HG03103 (cell line): Measurements from ENCODE around the gene C16orf95.
"Not testable (repeated sequence)": the region's sequence is repeated elsewhere in the genome, so short reads cannot be mapped to it uniquely, and the experiment has no call there.

Experiments
- ATAC-seq: cut with Tn5 transposase; IDR thresholded peaks from one replicate; pipeline ENCODE4 v1.9.1; 2021; ENCODE audit warnings: low read depth; ENCODE audit not compliant: unreplicated experiment

The C16orf95 gene

DNA sequence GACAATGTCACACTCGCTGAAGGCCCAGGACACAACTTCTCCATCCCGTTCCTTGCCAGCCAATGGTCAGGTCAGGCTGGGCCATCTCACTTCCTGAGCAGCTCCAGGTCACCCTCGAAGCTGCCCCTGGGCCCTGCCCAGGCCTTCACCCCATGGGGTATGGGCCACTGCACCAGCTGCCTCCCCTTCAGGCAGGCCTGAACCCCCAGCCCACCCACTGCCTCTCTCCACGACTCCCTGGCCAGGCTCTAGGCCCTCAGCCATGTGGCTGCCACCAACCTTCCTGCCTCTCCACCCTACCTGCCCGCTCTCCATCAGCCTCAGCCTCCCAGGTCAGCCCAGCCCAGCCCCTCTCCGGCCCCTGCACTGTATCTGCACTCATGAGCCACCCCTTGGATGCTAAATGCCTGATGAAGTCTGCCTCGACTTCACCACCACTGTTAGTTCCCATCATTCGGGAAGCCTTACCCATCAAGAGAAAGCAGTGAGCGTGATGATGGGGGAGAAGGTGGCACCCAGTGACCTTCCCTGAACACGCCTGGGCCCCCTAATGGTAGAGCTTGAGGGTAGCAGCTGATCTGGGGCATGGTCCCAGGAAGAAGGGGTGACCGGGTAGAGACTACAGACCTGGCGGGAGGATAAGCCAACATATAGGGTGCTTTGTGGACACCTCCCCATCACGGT lies 30.9 kb upstream of the C16orf95 start:
- no peak for ATAC-seq

DNA sequence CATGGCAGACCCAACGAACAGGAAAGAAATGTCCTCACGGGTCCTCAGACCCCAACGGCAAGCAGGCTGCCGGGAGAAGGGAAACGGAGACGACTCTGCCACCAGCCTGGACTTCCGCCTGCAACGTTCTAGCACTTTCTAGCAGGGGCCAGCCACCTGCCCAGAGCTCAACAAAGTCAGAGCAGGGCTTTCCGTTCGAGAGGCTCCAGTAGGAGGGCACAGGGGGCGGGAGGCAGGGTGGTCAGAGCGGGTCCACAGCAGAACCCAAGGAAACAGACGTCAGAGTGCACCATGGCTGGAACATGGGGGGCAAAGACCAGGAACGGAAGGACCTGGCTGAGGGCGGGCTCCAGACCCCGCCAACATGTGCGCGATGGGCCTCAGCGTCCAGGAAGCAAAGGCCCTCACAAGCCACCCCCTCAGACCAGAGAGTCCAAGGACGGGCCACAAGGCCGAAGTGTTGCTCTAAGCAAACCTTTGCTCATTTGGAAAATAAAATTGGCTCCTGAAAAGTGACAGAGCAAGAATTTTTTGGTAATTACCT lies 29.4 kb upstream of the C16orf95 start:
- no peak for ATAC-seq

DNA sequence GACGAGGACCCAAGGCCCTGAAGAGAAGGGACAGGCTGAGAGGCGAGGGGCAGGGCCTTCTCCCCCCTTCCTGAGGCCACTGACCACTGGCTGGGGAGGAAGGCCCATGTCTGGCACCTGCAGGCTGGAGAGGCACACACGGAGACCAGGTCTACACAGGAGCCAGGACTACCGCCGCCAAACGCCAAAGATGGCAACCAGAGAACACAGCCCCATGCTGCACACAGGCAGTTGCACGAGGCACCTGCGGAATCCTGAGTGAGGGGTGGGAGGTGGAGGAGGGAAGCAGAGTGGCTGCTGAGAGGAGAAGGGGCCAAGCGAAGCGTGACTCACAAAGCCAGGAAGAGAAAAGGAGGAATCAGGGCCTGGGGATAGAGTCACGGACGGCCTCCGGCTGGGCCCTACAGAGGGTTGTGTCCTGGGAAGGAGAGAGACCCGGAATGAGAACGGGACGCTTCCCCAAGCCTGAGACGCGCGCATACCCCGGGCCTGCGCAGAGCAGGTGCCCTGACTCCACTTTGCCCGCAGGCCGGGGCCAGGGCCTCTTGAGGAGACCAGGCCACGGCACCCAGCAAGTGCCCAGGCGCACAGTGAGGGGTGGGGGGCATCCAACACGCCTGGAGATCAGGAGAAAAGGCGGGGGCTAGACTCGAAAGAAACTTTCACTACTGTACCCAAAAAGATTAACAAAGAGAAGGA lies 28.7 kb upstream of the C16orf95 start:
- ATAC-seq: no peak

DNA sequence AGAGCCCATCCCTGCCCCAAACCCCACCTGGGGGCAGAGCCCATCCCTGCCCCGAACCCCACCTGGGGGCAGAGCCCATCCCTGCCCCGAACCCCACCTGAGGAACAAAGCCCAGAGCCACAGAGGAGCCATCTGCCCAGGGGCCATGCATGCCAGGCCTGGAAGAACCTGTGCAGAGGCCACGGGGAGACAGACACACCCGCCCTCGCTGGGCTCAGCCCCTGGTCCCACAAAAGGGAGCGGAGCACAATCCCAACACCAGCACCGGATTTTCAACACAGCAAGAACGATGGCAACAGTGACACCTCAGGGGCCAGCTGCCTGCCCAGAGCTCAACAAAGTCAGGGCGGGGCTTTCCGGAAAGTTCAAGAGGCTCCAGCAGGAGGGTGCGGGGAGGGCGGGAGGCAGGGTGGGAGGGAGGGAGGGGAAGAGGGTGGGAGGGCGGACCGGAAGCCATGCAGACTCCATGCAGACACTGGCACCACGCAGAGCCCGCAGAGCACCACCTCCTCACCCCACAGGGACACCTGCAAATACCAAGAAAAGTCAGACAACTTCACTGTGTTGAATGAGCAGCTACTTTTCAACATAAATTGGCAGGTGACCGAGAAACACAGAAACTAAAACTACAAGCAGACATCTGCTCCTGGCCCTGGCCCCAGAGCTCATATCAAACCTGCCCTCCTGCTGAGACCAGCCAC lies 27.9 kb upstream of the C16orf95 start:
- no peak for ATAC-seq

GRCh38 chr16:87344165-87344930 lies 27.2 kb upstream of the C16orf95 start:
- no peak for ATAC-seq

- ATAC-seq: no peak
These were observed 26.5 kb upstream of the C16orf95 start for GRCh38 chr16:87343753-87344050.

GRCh38 chr16:87342978-87343752 lies 26.0 kb upstream of the C16orf95 start:
- no peak for ATAC-seq

GRCh38 chr16:87342504-87342903 lies 25.3 kb upstream of the C16orf95 start:
- ATAC-seq: no peak

GRCh38 chr16:87340198-87340597 lies 23.0 kb upstream of the C16orf95 start:
- ATAC-seq: no peak

GRCh38 chr16:87339724-87340105 lies 22.5 kb upstream of the C16orf95 start:
- not testable (repeated sequence) for ATAC-seq

DNA sequence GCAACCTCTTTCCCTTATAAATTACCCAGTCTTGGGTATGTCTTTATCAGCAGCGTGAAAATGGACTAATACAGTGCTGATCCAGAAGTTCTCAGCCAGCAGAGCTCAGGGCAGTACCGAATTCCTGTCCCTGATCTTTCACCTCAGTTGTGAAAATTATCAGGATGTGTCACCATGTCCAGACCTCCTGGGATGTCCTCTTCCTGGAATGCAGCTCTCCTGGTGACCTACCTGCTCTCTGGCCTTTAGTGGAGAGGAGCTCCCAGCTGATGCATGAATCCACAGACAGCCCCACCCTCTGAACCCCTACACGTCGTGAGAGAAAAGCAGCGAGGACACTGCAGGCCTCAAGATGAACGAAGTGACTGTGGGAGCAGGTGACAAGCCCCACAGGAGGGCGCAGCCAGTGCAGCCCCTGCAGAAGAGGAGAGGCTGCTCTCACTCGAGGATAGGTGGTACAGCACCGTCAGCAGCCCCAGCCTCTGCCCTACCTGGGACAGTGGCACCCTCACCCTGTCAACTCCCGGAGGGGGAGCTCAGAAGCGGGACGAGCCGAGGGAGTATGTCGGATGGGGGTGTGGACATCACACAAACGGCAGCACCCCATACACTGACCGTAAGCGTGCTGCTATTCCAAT lies 22.0 kb upstream of the C16orf95 start:
- ATAC-seq: no peak

GRCh38 chr16:87338155-87338765 lies 21.1 kb upstream of the C16orf95 start:
- ATAC-seq: no peak

DNA sequence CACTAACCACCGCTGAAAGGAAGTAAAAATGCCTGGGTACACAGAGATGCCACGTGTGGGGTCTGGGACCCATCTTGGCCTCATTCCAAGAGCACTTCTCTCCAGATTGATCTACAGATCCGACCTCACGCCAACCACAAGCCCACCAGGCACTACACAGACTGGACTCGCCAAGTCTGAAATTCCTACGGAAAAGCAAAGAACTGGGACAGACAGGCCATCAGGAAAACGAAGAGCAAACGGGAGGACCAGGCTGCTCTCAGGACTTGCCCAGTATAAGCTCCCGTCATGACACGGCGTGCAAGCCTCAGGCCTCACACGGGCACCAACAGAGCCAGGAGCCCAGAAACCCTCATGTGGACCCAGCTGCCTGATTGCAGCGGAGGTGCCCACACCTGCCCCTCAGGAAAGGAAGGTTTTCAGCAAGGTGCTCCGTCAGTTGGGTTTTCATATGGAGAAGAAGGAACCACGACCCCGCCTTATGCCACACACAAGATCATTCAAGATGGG lies 20.1 kb upstream of the C16orf95 start:
- no peak for ATAC-seq

DNA sequence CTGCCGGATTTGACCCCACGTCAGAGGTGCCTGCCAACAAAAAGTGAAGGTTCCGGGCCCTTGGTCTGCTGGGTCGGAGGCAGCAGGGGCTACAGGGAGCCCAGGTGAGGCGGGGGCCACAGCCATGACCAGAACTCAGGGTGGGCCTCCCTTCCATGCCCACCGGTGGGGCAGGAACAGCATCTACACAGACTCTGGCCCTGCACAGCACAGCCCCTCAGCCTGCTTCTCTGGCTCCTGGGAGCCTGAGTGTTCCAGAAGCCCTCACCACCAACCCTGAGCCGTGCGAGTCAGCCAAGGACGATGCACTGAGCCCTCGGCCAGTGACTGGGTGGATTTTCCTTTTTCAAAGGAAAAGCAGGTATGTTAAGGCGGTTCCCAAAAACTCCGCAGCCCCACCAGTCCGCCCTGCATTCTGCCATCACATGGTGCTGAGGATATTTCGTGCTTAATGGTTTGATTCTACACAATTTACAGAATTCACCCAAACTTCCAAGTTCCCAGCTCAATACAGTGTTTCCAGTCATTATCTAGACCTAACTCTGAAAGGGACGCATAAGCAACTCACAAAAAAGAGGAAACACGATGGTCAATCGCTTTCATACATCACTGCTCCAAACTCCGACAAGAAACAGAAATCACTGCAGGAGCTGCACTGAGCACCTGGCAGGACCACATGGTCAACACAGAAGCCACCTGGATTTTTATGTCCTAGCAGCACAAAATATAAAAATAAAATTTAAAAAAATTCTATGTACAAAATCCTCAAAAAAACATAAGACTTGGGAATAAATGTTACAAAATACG lies 19.4 kb upstream of the C16orf95 start:
- ATAC-seq: no peak

DNA sequence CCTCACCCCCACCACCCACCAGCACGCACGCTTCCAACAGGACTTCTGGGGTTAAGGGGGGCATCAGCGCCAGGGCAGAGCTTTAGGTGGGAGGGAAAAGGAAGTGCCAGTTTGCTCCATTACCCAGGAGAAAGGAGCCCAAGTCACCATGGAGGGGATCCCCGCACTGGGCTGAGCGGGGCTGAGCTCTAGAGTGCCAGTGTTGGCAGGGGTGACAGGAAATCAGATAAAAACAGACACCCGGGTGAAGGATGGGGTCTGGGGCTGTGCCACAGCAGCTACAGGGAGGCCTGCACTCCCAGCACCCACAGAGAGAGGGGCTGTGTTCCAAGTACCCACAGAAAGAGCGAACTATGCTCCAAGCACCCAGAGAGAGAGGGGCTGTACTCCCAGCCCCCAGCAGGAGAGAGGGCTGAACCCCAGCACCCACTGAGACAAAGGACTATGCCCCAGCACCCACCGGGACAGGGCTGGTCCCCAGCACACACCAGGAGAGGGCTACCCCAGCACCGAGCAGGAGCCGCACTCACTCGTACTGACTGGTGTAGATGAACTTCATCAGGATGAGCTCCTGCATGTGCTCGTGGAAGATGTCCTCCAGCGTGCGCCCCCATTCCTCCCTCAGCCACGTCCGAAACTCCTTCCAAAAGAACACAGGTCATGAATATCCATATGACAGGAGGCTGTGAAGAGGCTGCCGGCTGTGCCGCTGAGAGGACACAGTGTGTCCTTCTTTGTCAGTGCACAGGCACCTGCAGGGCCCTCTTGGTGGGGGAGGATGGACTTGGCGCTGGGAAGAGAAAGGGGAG lies 18.6 kb upstream of the C16orf95 start:
- ATAC-seq: no peak

DNA sequence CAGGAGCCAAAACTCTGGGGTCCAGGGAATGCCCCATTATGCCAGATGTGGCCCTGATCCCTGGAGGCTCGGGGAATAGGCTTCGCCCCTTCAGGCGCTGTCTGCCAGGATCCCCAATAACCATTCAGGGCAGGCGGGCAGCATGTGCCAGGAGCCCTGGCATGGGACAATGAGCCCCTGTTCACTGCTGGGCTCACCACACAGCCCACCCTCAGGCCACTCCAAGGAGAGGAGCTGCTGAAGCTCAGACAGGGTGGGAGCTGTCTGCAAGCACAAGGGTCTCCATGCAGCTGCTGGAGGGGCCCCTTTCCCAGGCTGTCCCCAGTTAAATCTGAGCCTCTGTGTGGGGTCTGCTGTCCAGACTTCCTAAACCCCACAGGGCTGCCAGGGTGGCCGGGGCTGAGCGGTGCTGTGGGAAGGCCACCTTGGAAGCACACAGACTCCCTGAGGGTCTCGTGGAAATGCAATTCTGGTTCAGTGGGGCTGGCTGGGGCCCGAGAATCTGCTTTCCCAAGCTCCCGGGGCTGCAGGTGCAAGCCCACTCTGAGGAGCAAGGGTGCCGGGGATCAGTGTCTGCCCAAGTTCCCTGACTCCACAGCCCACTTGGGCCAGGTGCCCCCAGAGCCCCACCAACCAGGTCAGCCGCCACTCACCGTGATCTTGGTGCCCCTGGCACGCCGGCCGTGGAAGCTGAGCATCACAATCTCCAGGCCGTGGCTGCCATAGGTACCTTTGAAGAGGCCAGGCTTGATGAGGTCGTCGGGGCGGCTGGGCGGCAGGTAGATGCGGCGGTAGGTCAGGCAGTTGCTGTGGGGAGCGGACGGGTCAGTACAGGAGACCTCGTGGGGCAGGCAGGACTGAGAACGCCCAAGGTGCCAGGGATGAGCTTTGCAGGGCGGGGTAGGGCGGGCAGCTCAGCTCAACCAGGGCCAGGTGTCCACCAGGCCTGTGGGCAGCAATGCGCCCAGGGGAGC lies 17.7 kb upstream of the C16orf95 start:
- no peak for ATAC-seq
